HG03565 (cell line): ENCODE data around the gene DOCK3.
A peak's percentile ranks its signal among the peaks of the same experiment; 100 is the strongest.
"Not testable (repeated sequence)": the region's sequence is repeated elsewhere in the genome, so short reads cannot be mapped to it uniquely, and the experiment has no call there.

Source experiments
- ATAC-seq: cut with Tn5 transposase; IDR thresholded peaks from one replicate; pipeline ENCODE4 v1.9.1; 2021; ENCODE audit warnings: mild to moderate bottlenecking, moderate library complexity; ENCODE audit not compliant: unreplicated experiment

DOCK3 gene

DNA sequence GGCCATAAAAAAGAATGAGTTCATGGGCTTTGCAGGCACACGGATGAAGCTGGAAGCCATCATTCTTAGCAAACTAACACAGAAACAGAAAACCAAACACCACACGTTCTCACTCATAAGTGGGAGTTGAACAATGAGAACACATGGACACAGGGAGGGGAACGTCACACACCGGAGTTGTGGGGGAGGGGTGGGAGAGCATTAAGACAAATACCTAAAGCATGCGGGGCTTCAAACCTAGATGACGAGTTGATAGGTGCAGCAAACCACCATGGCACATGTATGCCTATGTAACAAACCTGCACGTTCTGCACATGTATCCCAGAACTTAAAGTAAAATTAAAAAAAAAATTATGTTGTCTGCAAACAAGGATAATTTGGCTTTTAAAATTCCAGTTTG, 200.1 kb downstream of the DOCK3 start:
- ATAC-seq, result not testable (repeated sequence)

DNA sequence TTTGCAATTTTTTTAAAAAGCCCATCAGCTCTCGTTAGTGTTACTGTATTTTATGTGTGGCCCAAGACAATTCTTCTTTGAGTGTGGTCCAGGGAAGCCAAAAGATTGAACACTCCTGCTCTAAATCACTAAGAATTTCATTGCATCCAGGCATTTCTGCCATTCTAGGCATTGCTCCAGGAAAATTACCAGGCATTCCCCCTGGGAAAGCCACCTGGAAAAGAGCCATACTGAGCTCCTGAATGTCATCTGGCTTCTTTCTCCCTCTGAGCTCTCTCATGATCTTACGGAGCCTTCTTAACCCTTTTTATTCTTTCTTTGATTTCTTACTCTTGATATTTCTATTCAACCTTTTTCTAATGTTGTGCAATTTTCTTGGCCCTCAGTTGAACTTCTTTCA, 202.2 kb downstream of the DOCK3 start:
- no peak for ATAC-seq

DNA sequence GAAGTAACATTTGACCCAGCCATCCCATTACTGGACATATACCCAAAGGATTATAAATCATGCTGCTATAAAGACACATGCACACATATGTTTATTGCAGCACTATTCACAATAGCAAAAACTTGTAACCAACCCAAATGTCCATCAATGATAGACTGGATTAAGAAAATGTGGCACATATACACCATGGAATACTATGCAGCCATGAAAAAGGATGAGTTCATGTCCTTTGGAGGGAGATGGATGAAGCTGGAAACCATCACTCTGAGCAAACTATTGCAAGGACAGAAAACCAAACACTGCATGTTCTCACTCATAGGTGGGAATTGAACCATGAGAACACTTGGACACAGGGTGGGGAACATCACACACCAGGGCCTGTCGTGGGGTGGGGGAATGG, 208.0 kb downstream of the DOCK3 start:
- ATAC-seq, result not testable (repeated sequence)

DNA sequence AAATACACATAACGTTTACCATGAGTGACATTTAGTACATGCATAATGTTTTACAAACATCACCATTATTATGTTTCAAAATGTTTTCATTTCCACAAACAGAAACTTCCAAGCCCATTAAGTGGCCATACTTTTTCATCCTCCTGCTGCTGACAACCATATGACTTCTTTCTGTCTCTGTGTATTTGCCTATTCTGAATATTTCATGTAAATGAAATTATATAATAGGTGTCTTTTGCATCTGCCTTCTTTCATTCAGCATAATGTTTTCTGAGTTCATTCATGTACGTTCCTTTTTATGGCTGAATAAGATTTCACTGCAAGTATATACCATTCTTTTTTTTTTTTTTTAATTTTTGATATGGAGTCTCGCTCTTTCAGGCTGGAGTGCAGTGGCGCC, 209.0 kb downstream of the DOCK3 start:
- ATAC-seq, result no peak

DNA sequence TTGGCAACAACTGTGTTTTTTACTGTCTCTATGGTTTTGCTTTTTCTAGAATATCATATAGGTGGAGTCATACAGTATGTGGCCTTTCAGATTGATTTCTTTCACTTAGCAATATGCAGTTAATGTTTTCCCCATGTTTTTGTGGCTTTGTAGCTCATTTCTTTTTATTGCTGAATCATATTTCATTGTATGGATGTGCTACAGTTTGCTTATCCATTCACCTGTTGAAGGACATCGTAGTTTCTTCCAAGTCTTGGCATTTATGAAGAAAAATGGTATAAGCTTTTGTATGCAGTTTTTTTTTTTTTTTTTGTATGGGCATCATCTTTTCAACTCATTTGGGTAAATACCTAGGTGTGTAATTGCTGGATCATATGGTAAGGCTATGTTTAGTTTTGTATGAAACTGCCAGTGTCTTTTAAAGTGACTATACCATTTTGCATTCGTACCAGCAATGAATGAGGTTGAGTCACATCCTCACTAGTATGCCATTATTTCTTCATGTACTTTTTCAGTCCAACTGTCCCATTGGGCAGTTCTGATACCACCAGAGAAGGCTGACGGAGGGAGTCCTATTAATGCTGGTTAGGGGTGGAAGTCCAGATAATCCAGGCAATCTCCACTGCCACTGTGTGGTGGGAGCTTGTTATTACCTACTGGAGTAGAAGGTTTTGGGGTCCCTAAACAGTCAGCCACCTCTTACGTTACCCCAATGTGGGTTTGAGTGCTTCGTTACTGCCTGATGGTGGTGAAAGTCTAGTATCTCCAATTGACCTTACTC, 210.5 kb downstream of the DOCK3 start:
- no peak for ATAC-seq

DNA sequence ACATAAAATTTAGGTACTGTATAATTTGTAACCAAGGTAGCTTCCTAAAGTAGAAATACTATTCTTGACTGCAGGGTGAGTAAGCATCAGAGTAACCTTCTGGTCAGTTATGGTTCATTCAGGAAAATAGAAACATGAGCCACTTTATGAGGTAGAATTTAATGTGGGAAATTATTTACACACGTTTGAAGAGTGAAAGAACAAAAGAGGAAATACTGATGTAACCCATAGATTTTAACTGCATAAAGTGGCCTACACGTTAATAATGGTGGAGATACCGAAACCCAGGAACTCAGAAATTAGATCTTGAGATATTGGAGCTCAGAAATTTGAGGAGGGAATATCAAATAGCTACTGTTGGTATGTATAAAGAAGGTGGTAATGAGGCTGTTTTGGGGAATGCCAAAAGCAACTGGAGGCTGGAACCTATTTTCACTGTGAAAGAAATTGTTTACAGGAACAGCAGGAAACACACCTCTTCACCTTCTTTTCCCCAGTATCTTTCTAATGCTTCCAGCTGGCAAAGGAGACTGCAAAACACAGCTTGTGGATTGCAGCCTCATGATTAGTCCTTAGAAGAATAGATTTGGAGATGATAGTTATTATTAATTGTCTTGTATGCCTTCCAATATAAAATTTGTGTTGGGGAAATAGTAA, 216.1 kb downstream of the DOCK3 start:
- no peak for ATAC-seq

DNA sequence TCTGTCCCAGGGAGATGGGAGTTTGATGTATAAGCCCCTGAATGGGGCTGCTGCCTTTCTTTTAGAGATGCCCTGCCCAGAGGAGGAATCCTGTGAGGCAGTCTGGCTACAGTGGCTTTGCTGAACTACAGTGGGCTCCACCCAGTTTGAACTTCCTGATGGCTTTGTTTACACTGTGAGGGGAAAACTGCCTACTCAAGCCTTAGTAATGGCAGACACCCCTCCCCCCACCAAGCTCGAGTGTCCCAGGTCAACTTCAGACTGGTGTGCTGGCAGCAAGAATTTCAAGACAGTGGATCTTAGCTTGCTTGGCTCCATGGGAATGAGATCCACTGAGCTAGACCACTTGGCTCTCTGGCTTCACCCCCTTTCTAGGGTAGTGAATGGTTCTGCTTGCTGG, 226.4 kb downstream of the DOCK3 start:
- not testable (repeated sequence) for ATAC-seq

DNA sequence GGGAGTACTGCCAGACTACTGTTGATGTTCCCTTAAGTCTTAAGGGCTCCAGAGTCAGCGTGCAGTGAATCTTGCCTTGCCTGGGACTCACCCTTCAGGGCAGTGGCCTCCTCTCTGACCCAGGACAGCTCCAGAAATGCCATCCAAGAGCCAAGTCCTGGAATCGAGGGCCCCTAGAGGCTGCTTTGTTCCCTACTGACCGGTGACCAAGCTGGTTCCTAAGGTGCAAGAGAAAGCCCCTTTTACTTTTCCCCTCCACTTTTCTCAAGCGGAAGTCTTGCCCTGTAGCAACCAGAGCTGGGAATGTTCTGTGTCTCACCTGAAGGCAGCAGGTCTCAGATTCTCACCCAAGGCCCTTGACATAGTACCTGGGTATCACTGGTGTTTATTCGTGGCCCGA, 238.0 kb downstream of the DOCK3 start:
- ATAC-seq, result no peak

DNA sequence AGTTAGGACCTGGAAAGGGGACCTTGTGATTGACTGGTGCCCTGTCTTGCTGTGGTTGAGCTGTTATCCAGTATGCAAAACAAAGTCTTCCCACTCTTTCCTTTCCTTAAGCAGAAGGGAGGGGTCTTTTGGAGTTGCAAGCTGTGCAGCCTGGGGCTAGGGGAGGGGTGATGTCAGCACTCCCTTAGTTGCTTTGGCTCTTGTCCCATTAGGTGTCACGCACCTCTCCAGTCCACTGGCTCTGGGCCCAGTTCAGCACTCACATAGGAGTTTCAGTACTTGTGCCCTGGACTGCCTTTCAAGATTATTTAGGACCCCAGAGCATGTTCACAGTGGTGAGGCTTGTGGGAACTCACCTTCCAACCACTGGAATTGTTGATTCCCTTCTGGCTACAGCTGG, 238.5 kb downstream of the DOCK3 start:
- ATAC-seq, result no peak

DNA sequence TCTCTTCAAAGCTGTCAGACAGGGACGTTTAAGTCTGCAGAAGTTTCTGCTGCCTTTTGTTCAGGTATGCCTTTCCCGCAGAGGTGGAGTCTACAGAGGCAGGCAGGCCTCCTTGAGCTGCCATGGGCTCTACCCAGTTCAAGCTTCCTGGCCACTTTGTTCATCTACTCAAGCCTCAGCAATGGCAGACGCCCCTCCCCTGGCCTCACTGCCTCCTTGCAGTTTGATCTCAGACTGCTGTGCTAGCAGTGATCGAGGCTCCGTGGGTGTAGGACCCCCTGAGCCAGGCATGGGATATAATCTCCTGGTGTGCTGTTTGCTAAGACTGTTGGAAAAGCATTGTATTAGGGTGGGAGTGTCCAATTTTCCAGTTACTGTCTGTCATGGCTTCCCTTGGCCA, 247.3 kb downstream of the DOCK3 start:
- ATAC-seq, result not testable (repeated sequence)

DNA sequence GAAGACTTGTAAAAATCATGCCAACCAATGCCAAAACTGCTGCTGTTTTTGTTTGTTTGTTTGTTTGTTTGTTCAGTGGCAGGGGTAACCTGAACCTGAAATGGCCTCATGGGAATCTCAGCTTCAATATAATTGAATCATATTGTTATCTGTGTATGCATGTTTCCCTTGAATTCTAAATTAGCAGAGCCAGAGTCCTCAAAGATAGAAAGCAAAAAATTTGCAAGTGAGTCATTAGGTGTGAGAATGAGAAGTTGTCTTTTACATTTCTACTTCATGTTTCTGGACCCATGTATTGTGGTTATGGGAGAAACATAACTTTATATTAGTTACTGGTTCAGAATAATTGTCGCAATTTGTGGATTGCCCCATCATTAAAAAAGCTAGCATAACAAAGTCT, 249.2 kb downstream of the DOCK3 start:
- no peak for ATAC-seq

DNA sequence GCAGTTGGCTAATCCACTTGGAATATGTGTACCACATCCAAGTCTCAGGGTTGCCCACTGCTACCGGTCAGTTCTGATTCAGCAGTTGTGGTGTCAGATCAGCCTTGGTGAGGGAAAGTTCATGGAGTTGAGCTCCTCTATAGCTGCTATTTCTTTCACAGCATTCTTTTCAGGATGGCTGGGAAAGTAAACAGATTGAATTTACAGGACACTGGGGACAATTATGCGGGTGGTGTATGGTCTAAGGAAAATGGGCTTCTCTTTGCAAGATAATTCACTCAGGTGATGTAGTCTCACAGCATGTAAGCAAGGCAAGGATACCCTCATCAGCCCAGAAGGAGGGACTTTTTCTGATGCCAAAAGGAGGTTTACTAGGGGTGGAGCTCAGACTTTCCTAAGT, 249.9 kb downstream of the DOCK3 start:
- ATAC-seq, result no peak

DNA sequence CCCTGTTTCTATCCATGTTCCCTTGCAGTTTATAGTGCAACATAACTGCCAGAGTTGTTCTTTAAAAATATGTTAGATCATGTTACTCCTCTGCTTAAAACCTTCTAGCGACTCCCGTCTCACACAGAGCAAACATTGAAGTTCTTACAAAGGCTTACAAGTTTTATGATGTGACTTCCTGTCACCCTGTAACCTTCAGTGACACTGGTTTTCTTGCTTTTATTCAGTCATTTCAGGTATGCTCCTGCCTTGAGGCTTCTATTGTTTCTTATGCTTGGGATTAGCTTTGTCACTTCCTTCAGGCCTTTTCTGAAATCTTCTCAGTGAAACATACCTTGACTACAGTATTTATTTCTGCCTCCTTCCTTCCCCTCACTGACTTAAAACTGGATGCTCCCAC, 252.1 kb downstream of the DOCK3 start:
- ATAC-seq, result no peak

DNA sequence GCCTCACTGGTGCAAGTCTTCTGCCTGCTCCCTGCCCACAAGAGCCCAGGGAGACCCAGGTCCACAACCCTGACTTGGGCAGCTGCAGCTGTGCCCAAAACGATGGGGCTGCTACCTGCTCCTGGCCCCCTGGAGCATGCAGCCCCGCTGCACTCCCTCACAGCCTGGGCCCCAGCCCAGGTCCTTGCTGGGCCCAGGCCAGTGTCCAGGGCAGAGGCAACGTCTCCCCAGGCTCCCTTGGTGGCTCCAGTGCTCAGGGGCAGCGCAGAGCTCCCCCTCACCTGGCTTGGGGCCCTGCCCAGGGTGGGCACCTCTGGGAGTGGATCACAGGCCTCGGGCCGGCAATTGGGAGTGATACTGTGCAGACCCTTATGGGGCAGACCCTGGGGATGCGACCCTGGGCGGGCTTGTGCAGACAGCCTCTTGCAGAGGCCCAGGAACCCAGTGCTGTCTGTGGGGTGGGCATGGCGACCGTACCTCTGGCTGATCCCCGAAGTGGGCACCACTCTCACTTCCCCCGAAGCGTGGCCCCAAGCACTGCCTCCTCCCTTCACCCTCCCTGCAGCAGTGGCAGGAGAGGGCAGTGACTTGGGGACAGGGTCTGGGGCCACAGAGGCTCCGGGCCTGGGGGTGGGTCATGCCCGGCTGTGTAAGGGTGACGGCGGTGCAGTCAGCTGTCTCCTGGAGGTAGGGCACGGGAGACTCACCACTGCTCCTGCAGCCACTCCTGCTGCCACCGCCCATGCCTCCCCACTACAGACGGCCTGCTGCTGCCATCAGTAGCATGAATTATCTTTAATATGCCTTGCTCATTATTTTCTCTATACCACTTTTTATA, 255.9 kb downstream of the DOCK3 start:
- no peak for ATAC-seq

DNA sequence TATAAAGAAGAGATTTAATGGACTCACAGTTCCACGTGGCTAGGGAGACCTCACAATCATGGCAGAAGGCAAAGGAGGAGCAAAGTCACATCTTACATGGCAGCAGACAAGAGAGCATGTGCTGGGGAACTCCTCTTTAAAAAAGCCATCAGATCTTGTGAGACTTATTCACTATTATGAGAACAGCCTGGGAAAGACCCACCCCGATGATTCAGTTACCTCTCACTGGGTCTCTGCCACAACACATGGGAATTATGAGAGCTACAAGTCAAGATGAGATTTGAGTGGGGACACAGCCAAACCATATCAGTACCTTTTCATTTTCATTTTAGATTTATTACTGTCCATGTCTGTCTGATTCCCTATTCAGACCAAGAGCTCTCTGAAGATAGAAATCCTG, 258.2 kb downstream of the DOCK3 start:
- ATAC-seq, result not testable (repeated sequence)

DNA sequence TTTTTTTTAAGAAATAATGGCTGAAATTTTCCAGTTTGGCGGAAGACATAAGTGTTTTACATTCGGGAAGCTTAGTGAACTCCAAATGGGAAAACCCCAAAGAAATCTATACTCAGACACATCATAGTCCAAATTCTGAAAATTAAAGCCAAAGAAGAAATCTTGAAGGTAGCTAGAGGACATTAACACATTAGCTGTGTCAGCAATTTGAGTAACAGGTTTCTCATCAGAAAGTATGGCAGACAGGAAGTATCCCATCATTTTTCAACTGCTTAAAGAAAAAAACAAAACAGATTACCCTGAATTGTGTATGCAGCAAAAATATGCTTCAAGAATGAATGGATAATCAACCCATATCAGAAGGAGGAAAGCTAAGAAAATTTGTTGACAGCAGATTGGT, 261.7 kb downstream of the DOCK3 start:
- no peak for ATAC-seq

DNA sequence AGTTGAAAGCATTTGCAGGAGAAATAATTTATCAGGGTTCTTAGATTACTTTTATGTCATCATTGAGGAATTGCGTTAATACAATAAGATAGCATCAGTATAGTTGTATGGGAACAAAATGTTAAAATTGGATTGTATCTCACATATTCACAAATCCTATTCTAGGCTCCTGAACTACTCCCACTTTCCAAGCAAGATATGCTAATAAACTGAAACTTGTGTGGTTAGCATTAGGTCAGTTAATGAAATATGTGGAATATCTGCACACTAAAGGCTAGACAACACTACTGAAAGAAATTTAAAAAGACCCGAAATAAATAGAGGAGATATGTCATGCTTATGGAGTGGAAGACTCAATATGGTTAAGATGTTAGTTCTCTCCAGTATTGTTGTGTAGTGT, 272.7 kb downstream of the DOCK3 start:
- ATAC-seq, result no peak

DNA sequence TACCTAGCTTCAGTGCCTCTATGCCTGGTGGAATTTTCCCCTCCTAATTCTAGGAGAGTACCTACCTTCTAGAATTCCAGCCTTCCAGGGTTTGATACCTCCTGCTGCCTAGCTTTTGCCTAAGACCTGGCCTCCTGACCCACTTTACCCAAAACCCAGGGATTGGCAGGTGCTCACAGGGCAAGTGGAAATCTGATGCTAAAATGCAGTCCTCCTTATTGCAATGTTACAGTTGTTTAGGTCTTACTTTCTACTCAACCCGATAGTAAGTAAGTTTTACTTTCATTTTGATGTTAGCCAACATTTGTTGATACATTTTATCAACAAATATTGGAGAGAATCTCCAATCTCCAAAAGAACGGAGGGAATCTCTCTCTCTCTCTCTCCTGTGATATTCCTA, 275.9 kb downstream of the DOCK3 start:
- ATAC-seq, result no peak

DNA sequence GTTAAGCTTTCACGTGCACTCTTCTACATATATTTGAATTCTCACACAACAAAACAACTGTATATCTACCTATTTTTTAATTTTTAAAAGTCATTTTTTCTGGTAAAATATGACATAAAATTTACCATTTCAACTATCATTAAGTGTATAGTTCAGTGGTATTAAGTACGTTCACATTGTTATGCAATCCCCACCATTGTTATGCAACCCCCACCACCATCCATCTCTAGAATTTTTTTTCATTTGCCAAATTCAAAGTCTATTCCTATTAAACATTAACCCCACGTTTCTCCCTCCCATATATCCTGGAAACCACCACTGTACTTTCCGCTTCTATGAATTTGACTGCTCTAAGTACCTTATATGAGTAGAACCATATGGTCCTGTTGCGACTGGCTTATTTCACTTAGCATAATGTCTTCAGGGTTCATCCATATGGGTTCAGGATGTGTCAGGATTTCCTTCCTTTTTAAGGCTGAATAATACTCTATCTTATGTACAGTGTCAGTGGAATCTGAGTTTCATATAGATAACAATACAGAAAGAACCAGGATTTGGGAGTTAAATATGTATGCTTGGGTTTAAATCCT, 279.2 kb downstream of the DOCK3 start:
- ATAC-seq, result no peak

DNA sequence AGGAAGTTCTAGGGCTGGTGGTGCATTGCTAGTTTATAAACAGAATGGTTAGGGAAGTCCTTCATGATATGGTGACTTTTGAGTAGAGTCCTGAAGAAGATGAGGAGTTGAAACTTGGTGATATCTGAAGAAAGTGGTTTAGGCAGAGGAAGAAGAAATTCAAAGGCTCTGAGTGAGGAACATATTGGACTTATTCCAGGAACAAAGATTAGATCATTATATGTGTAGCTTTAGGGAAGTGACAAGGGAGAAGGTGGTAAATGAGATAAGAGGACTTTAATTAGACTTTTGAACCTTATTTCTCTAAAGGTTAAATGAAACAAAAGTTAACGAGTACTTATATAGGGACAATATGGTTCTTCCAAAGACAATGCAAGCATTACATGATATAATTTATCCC, 286.7 kb downstream of the DOCK3 start:
- no peak for ATAC-seq

DNA sequence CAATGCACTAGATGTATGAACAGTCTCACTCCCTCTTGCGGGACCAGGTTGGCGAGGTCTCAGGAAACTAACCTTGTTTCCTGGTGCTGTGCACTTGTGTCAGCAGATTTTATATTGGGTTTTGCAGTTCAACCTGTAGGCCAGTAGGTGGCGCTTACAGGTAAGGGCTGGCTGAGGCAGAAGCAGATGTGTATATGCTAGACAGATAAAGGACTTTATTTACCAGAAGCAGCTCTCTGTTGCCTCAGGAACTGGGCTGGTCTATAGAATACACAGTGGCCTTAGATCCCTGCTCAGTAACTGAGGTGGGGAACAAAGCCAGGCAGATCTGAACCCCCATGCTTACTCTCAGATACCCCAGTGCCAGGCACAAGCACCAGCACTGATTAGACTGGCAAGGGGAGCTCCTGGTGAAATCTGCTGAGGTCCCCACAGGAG, 296.8 kb downstream of the DOCK3 start:
- peak; percentile 68 for ATAC-seq
